Colonic mucosa (tissue), 4 donors: ENCODE data around the gene KYNU. TPM values are rescaled to one million over a fixed set of nuclear protein-coding genes. Genes with fewer than 3 reads are reported as not detected.

Experiments
- DNase-seq: peaks from one replicate; pipeline ENCODE4 v3.0.0-alpha.2; 2020
- H3K27ac ChIP-seq: fragments of 200-600 bp; one replicate; pipeline ENCODE4 v1.8.0; 2021
- H3K27me3 ChIP-seq: fragments of 200-600 bp; one replicate; pipeline ENCODE4 v1.8.0; 2021
- H3K36me3 ChIP-seq: fragments of 200-600 bp; one replicate; pipeline ENCODE4 v1.8.0; 2021
- H3K4me1 ChIP-seq: fragments of 200-600 bp; one replicate; pipeline ENCODE4 v1.8.0; 2021; ENCODE audit warnings: mild to moderate bottlenecking
- H3K4me3 ChIP-seq: fragments of 200-600 bp; one replicate; pipeline ENCODE4 v1.8.0; 2021
- H3K9ac ChIP-seq, 2 donors: one replicate each; pipeline ENCODE4 v1.7.0; 2013; ENCODE audit warnings: control low read depth in 2 of 2, low read depth in 2 of 2, low read length in 2 of 2
- H3K9me3 ChIP-seq: fragments of 200-600 bp; one replicate; pipeline ENCODE4 v1.8.0; 2021
- CTCF ChIP-seq: fragments of 200-600 bp; IDR thresholded peaks from one replicate; pipeline ENCODE4 v1.8.0; 2022; ENCODE audit warnings: antibody characterized with exemption, mild to moderate bottlenecking
- intact Hi-C: fragments of 100-400 bp; cut with DNase I; formaldehyde crosslinking; loops from one replicate; pipeline ENCODE4 v1.14.1; 2022
- total RNA-seq, 2 donors: library from RNA; stranded (reverse); fragmentation: NEBNext Ultra II Directional in 1 of 2; extraction: Animal tissue kit (Norgen Biotek cat#: 25700) in 1 of 2; gene quantifications; one replicate each; pipeline ENCODE4 v1.2.1, GENCODE V29; 2021
- donor health status: healthy.
- donor health status: DM: no; HTN: no; CAD: no.
- donor health status: DM: no; HTN: no; CAD: no.

KYNU gene
- total RNA-seq, 2 donors from 2014 or later, result 0.64 to 2.8 TPM

GRCh38 chr2:142991295-142991694 is 113.8 kb downstream of the KYNU start:
- H3K27ac ChIP-seq, result no peak overlapping the region
- no peak overlapping the region for H3K4me3 ChIP-seq
- DNase-seq, result no peak
- TF ChIP-seq CTCF, result no peak
- H3K9me3 ChIP-seq, result no peaks in the 10 kb centered on the region
- H3K27me3 ChIP-seq, result no peaks in the 10 kb centered on the region
- H3K36me3 ChIP-seq, result no peaks in the 10 kb centered on the region
- no peaks in the 10 kb centered on the region for H3K4me1 ChIP-seq
- H3K9ac ChIP-seq, result no peak overlapping the region
- intact Hi-C loops, result no loop called here

GRCh38 chr2:142992840-142993239 is 115.4 kb downstream of the KYNU start:
- Histone ChIP-seq H3K36me3 (no peaks in the 10 kb centered on the region), H3K4me1 (no peaks in the 10 kb centered on the region), H3K9ac (no peak overlapping the region), H3K27me3 (no peaks in the 10 kb centered on the region), H3K9me3 (no peaks in the 10 kb centered on the region), H3K27ac (no peak overlapping the region), H3K4me3 (no peak overlapping the region)
- no peak for TF ChIP-seq CTCF
- intact Hi-C loops, result no loop called here
- DNase-seq, result no peak

- H3K9ac ChIP-seq, result no peak overlapping the region
- H3K4me1 ChIP-seq, result no peaks in the 10 kb centered on the region
- no peak for DNase-seq
- no peak for TF ChIP-seq CTCF
- no peak overlapping the region for H3K4me3 ChIP-seq
- H3K27me3 ChIP-seq, result no peaks in the 10 kb centered on the region
- no peak overlapping the region for H3K27ac ChIP-seq
- no peaks in the 10 kb centered on the region for H3K36me3 ChIP-seq
- no peaks in the 10 kb centered on the region for H3K9me3 ChIP-seq
- intact Hi-C loops, result no loop called here
These were observed 116.3 kb downstream of the KYNU start for GRCh38 chr2:142993771-142994170.

- Histone ChIP-seq H3K4me3 (no peak overlapping the region), H3K27me3 (no peaks in the 10 kb centered on the region), H3K27ac (no peak overlapping the region), H3K36me3 (no peaks in the 10 kb centered on the region), H3K9ac (no peak overlapping the region), H3K4me1 (no peaks in the 10 kb centered on the region), H3K9me3 (no peaks in the 10 kb centered on the region)
- intact Hi-C loops, result no loop called here
- no peak for DNase-seq
- no peak for TF ChIP-seq CTCF
These were observed 117.2 kb downstream of the KYNU start for GRCh38 chr2:142994665-142995064.

- Histone ChIP-seq H3K9me3 (no peaks in the 10 kb centered on the region), H3K27ac (no peak overlapping the region), H3K27me3 (no peaks in the 10 kb centered on the region), H3K4me1 (no peaks in the 10 kb centered on the region), H3K36me3 (no peaks in the 10 kb centered on the region), H3K9ac (no peak overlapping the region), H3K4me3 (no peak overlapping the region)
- no peak for TF ChIP-seq CTCF
- intact Hi-C loops, result no loop called here
- DNase-seq, result no peak
These were observed 119.8 kb downstream of the KYNU start for GRCh38 chr2:142997231-142997630.

GRCh38 chr2:143000599-143000998 is 123.1 kb downstream of the KYNU start:
- no peaks in the 10 kb centered on the region for H3K9me3 ChIP-seq
- no peak overlapping the region for H3K27ac ChIP-seq
- intact Hi-C loops, result no loop called here
- H3K27me3 ChIP-seq, result no peaks in the 10 kb centered on the region
- H3K36me3 ChIP-seq, result no peaks in the 10 kb centered on the region
- TF ChIP-seq CTCF, result no peak
- no peak overlapping the region for H3K9ac ChIP-seq
- DNase-seq, result no peak
- no peaks in the 10 kb centered on the region for H3K4me1 ChIP-seq
- no peak overlapping the region for H3K4me3 ChIP-seq
